ENCODE results near the gene RBM23. TPM values are rescaled to one million over a fixed set of nuclear protein-coding genes. Genes with fewer than 3 reads are reported as not detected.
A peak's percentile ranks its signal among the peaks of the same experiment; 100 is the strongest.

Gene RBM23
- total RNA-seq, 1 donor from 2014 or later, result 52.4 TPM

- Mint-ChIP-seq H3K36me3 (ENCODE audit: low read depth, unreplicated experiment) (peaks cover 42% of the 10 kb centered on the region), H3K4me3 (ENCODE audit: unreplicated experiment) (no peak overlapping the region), H3K4me1 (ENCODE audit: unreplicated experiment) (peaks cover 13% of the 10 kb centered on the region), H3K9me3 (ENCODE audit: unreplicated experiment) (no peaks in the 10 kb centered on the region), H3K27ac (ENCODE audit: unreplicated experiment) (no peak overlapping the region), H3K27me3 (ENCODE audit: unreplicated experiment) (peaks cover 6% of the 10 kb centered on the region)
- no peak for DNase-seq (ENCODE audit: low spot score)
- no peak for TF ChIP-seq CTCF (IDR thresholded peaks at IDR 0.05; ENCODE audit: unreplicated experiment)
These were observed 43.8 kb downstream of the RBM23 start for GRCh38 chr14:22875003-22875747.

GRCh38 chr14:22872833-22873520 is 46.0 kb downstream of the RBM23 start:
- Mint-ChIP-seq H3K36me3 (ENCODE audit: low read depth, unreplicated experiment) (peaks cover 23% of the 10 kb centered on the region), H3K4me1 (ENCODE audit: unreplicated experiment) (peaks cover 13% of the 10 kb centered on the region), H3K9me3 (ENCODE audit: unreplicated experiment) (no peaks in the 10 kb centered on the region), H3K27me3 (ENCODE audit: unreplicated experiment) (peaks cover 7% of the 10 kb centered on the region), H3K4me3 (ENCODE audit: unreplicated experiment) (peak overlapping the region; percentile 96), H3K27ac (ENCODE audit: unreplicated experiment) (peak overlapping the region; percentile 90)
- TF ChIP-seq CTCF (IDR thresholded peaks at IDR 0.05; ENCODE audit: unreplicated experiment), result no peak
- no peak for DNase-seq (ENCODE audit: low spot score)

GRCh38 chr14:22872033-22872832 is 46.7 kb downstream of the RBM23 start:
- peak overlapping the region; percentile 90 for H3K27ac Mint-ChIP-seq (ENCODE audit: unreplicated experiment)
- H3K4me3 Mint-ChIP-seq (ENCODE audit: unreplicated experiment), result peak overlapping the region; percentile 96
- peak; percentile 86 for TF ChIP-seq CTCF (IDR thresholded peaks at IDR 0.05; ENCODE audit: unreplicated experiment)
- peaks cover 7% of the 10 kb centered on the region for H3K27me3 Mint-ChIP-seq (ENCODE audit: unreplicated experiment)
- H3K36me3 Mint-ChIP-seq (ENCODE audit: low read depth, unreplicated experiment), result peaks cover 17% of the 10 kb centered on the region
- no peaks in the 10 kb centered on the region for H3K9me3 Mint-ChIP-seq (ENCODE audit: unreplicated experiment)
- peak; percentile 83 for DNase-seq (ENCODE audit: low spot score)
- peaks cover 13% of the 10 kb centered on the region for H3K4me1 Mint-ChIP-seq (ENCODE audit: unreplicated experiment)

- H3K27me3 Mint-ChIP-seq (ENCODE audit: unreplicated experiment), result peaks cover 7% of the 10 kb centered on the region
- DNase-seq (ENCODE audit: low spot score), result peak; percentile 92
- H3K4me3 Mint-ChIP-seq (ENCODE audit: unreplicated experiment), result peak within 1 kb of the TSS; percentile 96
- H3K9me3 Mint-ChIP-seq (ENCODE audit: unreplicated experiment), result no peaks in the 10 kb centered on the region
- H3K4me1 Mint-ChIP-seq (ENCODE audit: unreplicated experiment), result peaks cover 18% of the 10 kb centered on the region
- H3K27ac Mint-ChIP-seq (ENCODE audit: unreplicated experiment), result peak within 1 kb of the TSS; percentile 99
- TF ChIP-seq CTCF (IDR thresholded peaks at IDR 0.05; ENCODE audit: unreplicated experiment), result no peak
- peaks cover 17% of the 10 kb centered on the region for H3K36me3 Mint-ChIP-seq (ENCODE audit: low read depth, unreplicated experiment)
These were observed 47.5 kb downstream of the RBM23 start, which contains the start of gene LRP10 for GRCh38 chr14:22871224-22872032. LRP10 (plus strand) TSS chr14:22871740; CDS start chr14:22872304, 564 bp downstream.
